Calu3 (cell line): ENCODE measurements around the gene ZBTB47. TPM values are rescaled to one million over a fixed set of nuclear protein-coding genes. Genes with fewer than 3 reads are reported as not detected.

Experiments used
- BruUV-seq: library from RNA; stranded (reverse); fragments of 400-500 nt; replicated peaks from 2 replicates; lab custom pipeline; 2021; lab: Mats Ljungman, UMichigan
- CTCF ChIA-PET: fragments of 300-600 bp; sonication (Branson Sonifier 250); formaldehyde crosslinking; loops from one replicate; lab custom pipeline; 2022; ENCODE audit warnings: antibody characterized with exemption; lab: Charles Lee
- DNase-seq: peaks from one replicate; pipeline ENCODE4 v3.0.0; 2022
- H3K27ac Mint-ChIP-seq: one replicate; pipeline ENCODE4 v1.8.0; 2022; ENCODE audit warnings: mixed read lengths; ENCODE audit not compliant: unreplicated experiment
- H3K27me3 Mint-ChIP-seq: one replicate; pipeline ENCODE4 v1.8.0; 2022; ENCODE audit warnings: mixed read lengths; ENCODE audit not compliant: unreplicated experiment
- H3K36me3 Mint-ChIP-seq: one replicate; pipeline ENCODE4 v1.8.0; 2022; ENCODE audit warnings: mild to moderate bottlenecking, moderate library complexity, mixed read lengths; ENCODE audit not compliant: insufficient read depth, unreplicated experiment
- H3K4me1 Mint-ChIP-seq: one replicate; pipeline ENCODE4 v1.8.0; 2022; ENCODE audit warnings: mild to moderate bottlenecking, low read depth, mixed read lengths; ENCODE audit not compliant: unreplicated experiment
- H3K4me3 Mint-ChIP-seq: one replicate; pipeline ENCODE4 v1.8.0; 2022; ENCODE audit warnings: mild to moderate bottlenecking, low read depth, moderate library complexity, mixed read lengths; ENCODE audit not compliant: unreplicated experiment
- H3K9me3 Mint-ChIP-seq: one replicate; pipeline ENCODE4 v1.8.0; 2022; ENCODE audit warnings: low read depth, mixed read lengths; ENCODE audit not compliant: unreplicated experiment
- CTCF ChIP-seq: fragments of 200-600 bp; IDR thresholded peaks from one replicate; pipeline ENCODE4 v1.8.0; 2022; ENCODE audit warnings: antibody characterized with exemption; ENCODE audit not compliant: unreplicated experiment
- intact Hi-C: fragments of 100-400 bp; cut with micrococcal nuclease; formaldehyde crosslinking; loops from one replicate; pipeline ENCODE4 v1.10.0; 2022; ENCODE audit not compliant: unreplicated experiment
- total RNA-seq: library from RNA; stranded (reverse); gene quantifications from 2 replicates; pipeline ENCODE4 v1.2.3, GENCODE V29; 2022

The ZBTB47 gene
- total RNA-seq, 1 experiment from 2014 or later: 7.2 TPM

GRCh38 chr3:42686832-42687650 lies 33.5 kb downstream of the ZBTB47 start:
- H3K4me3 Mint-ChIP-seq: no peak overlapping the region
- H3K4me1 Mint-ChIP-seq: peaks cover 6% of the 10 kb centered on the region
- H3K36me3 Mint-ChIP-seq: no peaks in the 10 kb centered on the region
- intact Hi-C loops: no loop called here
- H3K27ac Mint-ChIP-seq: no peak overlapping the region
- H3K9me3 Mint-ChIP-seq: no peaks in the 10 kb centered on the region
- no peak for DNase-seq
- CTCF ChIA-PET: interaction anchor here (0.6 kb wide), 1 partner anchor 1846 kb away, joined by 3 read pairs; no protein-coding TSS in a partner anchor
- H3K27me3 Mint-ChIP-seq: peaks cover 25% of the 10 kb centered on the region
- no peak for TF ChIP-seq CTCF
- no TSS peak for BruUV-seq

- no TSS peak for BruUV-seq
Observed at GRCh38 chr3:42688016-42688415, 34.5 kb downstream of the ZBTB47 start.

GRCh38 chr3:42688487-42689420 lies 35.3 kb downstream of the ZBTB47 start:
- no peak overlapping the region for H3K4me3 Mint-ChIP-seq
- intact Hi-C loops: no loop called here
- no TSS peak for BruUV-seq
- no peak for DNase-seq
- TF ChIP-seq CTCF: no peak
- no peak overlapping the region for H3K27ac Mint-ChIP-seq
- CTCF ChIA-PET: interaction anchor here (0.7 kb wide), 1 partner anchor 55 kb away, joined by 3 read pairs; no protein-coding TSS in a partner anchor
- H3K36me3 Mint-ChIP-seq: no peaks in the 10 kb centered on the region
- no peaks in the 10 kb centered on the region for H3K9me3 Mint-ChIP-seq
- no peaks in the 10 kb centered on the region for H3K4me1 Mint-ChIP-seq
- H3K27me3 Mint-ChIP-seq: peaks cover 25% of the 10 kb centered on the region

More at GRCh38 chr3:42688016-42688415, 34.5 kb downstream of the ZBTB47 start:
- no peak for TF ChIP-seq CTCF
- CTCF ChIA-PET: interaction anchor here (0.7 kb wide), 1 partner anchor 56 kb away, joined by 3 read pairs; no protein-coding TSS in a partner anchor
- no peak overlapping the region for H3K4me3 Mint-ChIP-seq
- no peak for DNase-seq
- H3K36me3 Mint-ChIP-seq: no peaks in the 10 kb centered on the region
- peaks cover 25% of the 10 kb centered on the region for H3K27me3 Mint-ChIP-seq
- no peaks in the 10 kb centered on the region for H3K9me3 Mint-ChIP-seq
- intact Hi-C loops: no loop called here
- no peak overlapping the region for H3K27ac Mint-ChIP-seq
- H3K4me1 Mint-ChIP-seq: peaks cover 3% of the 10 kb centered on the region

- DNase-seq: no peak
- H3K36me3 Mint-ChIP-seq: no peaks in the 10 kb centered on the region
- CTCF ChIA-PET: no interaction called here
- H3K27ac Mint-ChIP-seq: no peak overlapping the region
- intact Hi-C loops: no loop called here
- BruUV-seq: no TSS peak
- no peak for TF ChIP-seq CTCF
- H3K27me3 Mint-ChIP-seq: peaks cover 25% of the 10 kb centered on the region
- no peak overlapping the region for H3K4me3 Mint-ChIP-seq
- no peaks in the 10 kb centered on the region for H3K4me1 Mint-ChIP-seq
- H3K9me3 Mint-ChIP-seq: no peaks in the 10 kb centered on the region
Observed at GRCh38 chr3:42689421-42690014, 36.0 kb downstream of the ZBTB47 start.
